ENCODE data around the gene SPTBN4.

SPTBN4 gene

GRCh38 chr19:40502647-40503319 lies 36.0 kb downstream of the SPTBN4 start:
- no peak for TF ChIP-seq CTCF (conservative IDR thresholded peaks at IDR 0.05; ENCODE audit: low read depth)
- ChIA-PET CTCF (interaction anchor here (0.6 to 1.0 kb wide), 2 partner anchors 10 to 47 kb away, joined by 3 to 5 read pairs; no protein-coding TSS in a partner anchor), POLR2A (ENCODE audit: low non-redundant PET) (no interaction called here)
- DNase-seq (ENCODE audit: low spot score) = no peak
- H3K27ac ChIP-seq = no peak overlapping the region

GRCh38 chr19:40503320-40503695 lies 36.5 kb downstream of the SPTBN4 start:
- ChIA-PET POLR2A (ENCODE audit: low non-redundant PET) (no interaction called here), CTCF (no interaction called here)
- no peak for TF ChIP-seq CTCF (conservative IDR thresholded peaks at IDR 0.05; ENCODE audit: low read depth)
- no peak overlapping the region for H3K27ac ChIP-seq
- no peak for DNase-seq (ENCODE audit: low spot score)

GRCh38 chr19:40506099-40506498 lies 39.3 kb downstream of the SPTBN4 start:
- no peak for TF ChIP-seq CTCF (conservative IDR thresholded peaks at IDR 0.05; ENCODE audit: low read depth)
- ChIA-PET POLR2A (ENCODE audit: low non-redundant PET) (no interaction called here), CTCF (no interaction called here)
- H3K27ac ChIP-seq = no peak overlapping the region
- DNase-seq (ENCODE audit: low spot score) = no peak

GRCh38 chr19:40507892-40508291 lies 41.1 kb downstream of the SPTBN4 start:
- no peak for TF ChIP-seq CTCF (conservative IDR thresholded peaks at IDR 0.05; ENCODE audit: low read depth)
- H3K27ac ChIP-seq = no peak overlapping the region
- ChIA-PET CTCF (interaction anchor here (0.6 kb wide), 1 partner anchor 93 kb away, joined by 6 read pairs; no protein-coding TSS in a partner anchor), POLR2A (ENCODE audit: low non-redundant PET) (no interaction called here)
- DNase-seq (ENCODE audit: low spot score) = no peak

GRCh38 chr19:40508739-40509260 lies 42.0 kb downstream of the SPTBN4 start:
- H3K27ac ChIP-seq = no peak overlapping the region
- TF ChIP-seq CTCF (conservative IDR thresholded peaks at IDR 0.05; ENCODE audit: low read depth) = no peak
- no peak for DNase-seq (ENCODE audit: low spot score)
- ChIA-PET POLR2A (ENCODE audit: low non-redundant PET) (no interaction called here), CTCF (no interaction called here)

GRCh38 chr19:40510526-40511115 lies 43.8 kb downstream of the SPTBN4 start:
- ChIA-PET CTCF (no interaction called here), POLR2A (ENCODE audit: low non-redundant PET) (no interaction called here)
- no peak for TF ChIP-seq CTCF (conservative IDR thresholded peaks at IDR 0.05; ENCODE audit: low read depth)
- DNase-seq (ENCODE audit: low spot score) = no peak
- H3K27ac ChIP-seq = no peak overlapping the region

Data from RWPE1 (cell line).